OCI-LY7 (cell line): ENCODE data around the gene STAT2.

Experiments
- CTCF ChIP-seq: fragments of 200-600 bp; sonication (generic); conservative IDR thresholded peaks from 2 replicates; pipeline ENCODE4 v1.5.1; 2014; ENCODE audit warnings: mild to moderate bottlenecking, antibody characterized with exemption, low read length, moderate library complexity, mixed read lengths
- EZH2phosphoT487 ChIP-seq: fragments of 200-600 bp; sonication (generic); IDR thresholded peaks from 2 replicates; pipeline ENCODE4 v1.6.1; 2018; ENCODE audit warnings: low read depth, borderline replicate concordance, mild to moderate bottlenecking, mixed run types, antibody characterized with exemption, low read length, moderate library complexity, mixed read lengths

- TF ChIP-seq CTCF (peak; percentile 63), EZH2phosphoT487 (no peak)
Observed at GRCh38 chr12:56317675-56318074, 42.2 kb downstream of the STAT2 start.
